ENCODE measurements around the gene B4GALT3.

Gene B4GALT3

DNA sequence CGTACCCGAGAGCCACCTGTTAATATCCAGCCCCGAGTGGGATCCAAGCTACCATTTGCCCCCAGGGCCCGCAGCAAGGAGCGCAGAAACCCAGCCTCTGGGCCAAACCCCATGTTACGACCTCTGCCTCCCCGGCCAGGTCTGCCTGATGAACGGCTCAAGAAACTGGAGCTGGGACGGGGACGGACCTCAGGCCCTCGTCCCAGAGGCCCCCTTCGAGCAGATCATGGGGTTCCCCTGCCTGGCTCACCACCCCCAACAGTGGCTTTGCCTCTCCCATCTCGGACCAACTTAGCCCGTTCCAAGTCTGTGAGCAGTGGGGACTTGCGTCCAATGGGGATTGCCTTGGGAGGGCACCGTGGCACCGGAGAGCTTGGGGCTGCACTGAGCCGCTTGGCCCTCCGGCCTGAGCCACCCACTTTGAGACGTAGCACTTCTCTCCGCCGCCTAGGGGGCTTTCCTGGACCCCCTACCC, 16.6 kb downstream of the B4GALT3 start:
- no peak for DNase-seq

DNA sequence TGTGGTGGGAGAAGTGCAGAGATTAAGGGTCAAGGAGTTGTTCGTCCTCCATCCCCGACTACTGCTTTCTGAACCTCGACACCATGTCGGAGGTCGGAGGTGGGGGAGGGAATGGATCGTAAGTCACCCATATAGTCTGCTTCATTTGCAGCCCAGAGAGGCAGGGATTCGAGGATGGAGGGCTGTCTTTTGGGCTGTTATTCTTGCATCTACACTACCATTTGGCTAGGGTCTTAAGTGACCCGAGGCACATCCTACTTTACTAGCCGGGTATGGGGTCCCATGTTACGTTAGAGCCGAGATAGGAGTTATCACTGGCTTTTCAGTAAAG, 17.4 kb downstream of the B4GALT3 start:
- DNase-seq, result no peak

DNA sequence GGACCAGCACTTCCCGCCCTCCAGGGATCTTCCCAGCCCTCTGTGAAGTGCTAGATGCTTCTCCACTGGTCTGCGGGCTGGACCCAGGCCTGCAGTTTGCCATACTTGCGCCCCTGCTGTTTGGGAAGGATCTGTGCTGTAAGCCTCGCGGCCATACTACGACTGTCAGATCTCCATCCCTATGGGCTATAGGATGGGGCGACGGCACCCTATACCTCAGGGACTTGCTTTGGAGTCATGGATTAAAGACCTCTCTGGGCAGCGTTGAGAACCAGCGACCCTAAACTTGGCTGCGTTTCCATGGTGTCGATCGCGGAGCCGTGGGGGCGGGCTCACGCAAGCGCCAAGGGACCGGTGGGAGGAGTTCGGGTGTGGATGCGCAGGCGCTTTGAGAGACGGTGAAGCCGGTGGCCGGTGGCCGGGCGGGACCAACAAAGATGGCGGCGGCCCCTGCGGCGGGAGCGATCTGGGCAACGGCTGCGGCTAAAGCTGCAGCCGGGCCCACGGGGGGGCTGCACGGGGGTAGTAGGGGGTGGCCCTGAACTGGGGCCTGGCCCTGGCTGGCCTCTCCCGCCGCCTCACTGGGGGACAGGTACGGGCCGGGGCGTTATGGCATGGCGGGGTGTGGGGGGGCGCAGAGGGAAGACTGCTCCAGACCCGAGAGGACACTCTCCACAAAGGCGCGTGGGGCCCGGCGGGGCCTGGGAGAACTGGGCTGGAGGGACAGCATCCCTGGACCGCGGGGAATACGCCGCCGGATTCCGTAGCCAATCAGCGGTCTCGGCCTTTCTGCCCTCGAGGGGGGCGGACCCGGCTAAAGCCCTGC, 18.0 kb downstream of the B4GALT3 start, which contains the start of gene USP21:
USP21 (plus strand) TSS at position 414 of the 826 bp plus-strand sequence. CDS start 1,141 bp downstream, outside the sequence.
- DNase-seq, result peak; percentile 95 to 97

DNA sequence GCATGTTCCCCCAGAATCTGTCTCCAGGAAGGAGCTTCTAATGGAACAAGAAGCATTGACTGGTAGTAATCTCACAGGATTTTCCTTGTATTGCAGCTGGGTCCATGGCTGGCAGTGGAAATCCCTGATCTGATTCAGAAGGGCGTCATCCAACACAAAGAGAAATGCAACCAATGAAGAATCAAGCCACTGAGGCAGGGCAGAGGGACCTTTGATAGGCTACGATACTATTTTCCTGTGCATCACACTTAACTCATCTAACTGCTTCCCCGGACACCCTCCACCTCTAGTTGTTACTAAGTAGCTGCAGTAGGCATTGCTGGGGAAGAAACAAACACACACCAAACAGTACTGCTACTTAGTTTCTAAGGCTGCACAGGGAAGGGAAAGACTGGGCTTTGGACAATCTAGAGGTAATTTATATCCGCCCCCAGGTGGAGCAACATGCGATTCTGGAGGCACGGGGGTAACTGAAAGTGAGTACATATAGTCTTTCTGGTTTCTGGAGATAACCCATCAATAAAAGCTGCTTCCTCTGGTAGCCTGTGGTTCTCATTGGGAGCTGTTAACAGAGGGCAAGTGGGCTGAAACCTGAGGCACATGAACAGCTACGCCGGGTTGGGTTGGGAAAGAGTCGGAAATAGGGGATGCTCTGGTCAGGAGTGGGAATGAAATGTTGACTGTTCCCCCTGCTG, 18.8 kb downstream of the B4GALT3 start:
- DNase-seq, result no peak

DNA sequence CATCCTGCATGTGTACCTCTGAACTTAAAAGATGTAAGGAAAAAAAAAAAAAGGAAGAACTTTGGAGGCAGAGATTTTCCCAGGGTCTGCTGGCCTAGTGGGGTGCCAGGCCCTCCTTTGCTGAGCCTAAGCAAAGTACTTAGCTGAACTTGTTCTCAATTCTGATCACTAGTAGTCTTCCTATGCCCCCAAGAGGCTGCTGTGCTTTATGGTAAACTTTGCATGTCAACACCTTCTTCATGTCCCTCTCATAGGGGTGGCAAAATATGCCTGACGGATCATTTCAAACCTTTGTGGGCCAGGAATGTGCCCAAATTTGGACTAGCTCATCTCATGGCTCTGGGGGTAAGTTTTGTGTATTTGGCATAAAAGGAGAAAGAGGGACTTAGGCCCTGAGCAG, 19.4 kb downstream of the B4GALT3 start:
- DNase-seq, result no peak

DNA sequence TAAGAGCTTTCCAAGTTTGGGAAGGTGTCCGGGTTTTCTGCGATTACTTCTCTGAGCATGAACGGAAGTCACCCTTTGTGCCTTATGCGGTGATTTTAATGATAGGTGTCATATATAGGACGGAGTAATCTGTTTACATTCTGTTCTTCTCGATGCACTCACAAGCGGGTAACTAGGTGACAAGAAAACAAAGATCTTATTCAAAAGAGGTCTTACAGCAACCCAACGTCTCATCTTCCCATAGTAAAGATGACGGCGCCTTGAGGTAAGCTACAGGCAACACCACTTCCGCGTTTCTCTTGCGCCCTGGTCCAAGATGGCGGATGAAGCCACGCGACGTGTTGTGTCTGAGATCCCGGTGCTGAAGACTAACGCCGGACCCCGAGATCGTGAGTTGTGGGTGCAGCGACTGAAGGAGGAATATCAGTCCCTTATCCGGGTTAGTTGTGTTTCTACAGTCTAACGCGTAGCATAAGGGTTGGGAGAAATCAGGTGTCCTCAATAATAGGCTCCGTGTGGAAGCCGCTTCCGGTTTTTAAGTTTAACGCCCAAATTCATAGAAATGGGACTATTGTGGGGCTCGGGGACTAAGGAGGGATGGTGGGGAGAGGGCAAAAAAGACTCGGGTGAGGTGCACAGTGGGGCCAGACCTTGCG, 23.5 kb downstream of the B4GALT3 start, which contains the start of gene UFC1:
UFC1 (plus strand) TSS at position 297 of the 656 bp plus-strand sequence; CDS start at position 317, 20 bp downstream.
- DNase-seq, result peak; percentile 84 to 95

DNA sequence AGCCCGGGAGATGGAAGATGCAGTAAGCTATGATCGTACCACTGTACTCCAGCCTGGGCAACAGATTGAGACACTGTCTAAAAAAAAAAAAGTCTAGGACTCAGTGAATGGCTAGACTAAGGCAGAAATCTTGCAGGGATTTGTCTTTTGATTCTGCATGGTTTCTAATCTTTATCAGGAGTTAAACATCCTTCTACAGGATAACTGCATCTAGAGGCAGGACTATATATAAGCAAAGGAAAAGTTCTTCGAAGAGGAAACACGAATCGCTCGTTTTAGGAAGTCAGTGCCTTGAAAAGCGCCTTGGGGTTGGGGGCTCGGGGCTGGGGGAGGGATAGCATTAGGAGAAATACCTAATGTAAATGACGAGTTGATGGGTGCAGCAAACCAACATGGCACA, 24.1 kb downstream of the B4GALT3 start:
- DNase-seq, result no peak

DNA sequence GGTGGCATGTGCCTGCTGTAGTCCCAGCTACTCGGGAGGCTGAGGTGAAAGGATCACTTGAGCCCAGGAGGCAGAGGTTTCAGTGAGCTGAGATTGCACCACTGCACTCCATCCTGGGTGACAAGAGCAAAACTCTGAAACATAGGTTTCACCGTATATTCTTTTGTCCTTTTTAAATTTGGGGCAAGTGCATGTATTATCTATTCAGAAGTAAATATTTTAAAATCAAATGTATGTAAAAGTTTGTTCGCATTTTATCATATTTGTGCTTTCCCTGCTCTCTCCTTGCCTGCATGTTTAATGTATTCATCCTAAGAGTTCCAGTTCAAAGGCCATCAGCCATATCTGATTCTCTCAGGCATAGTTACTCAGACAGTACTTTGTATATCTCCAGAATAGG, 31.5 kb downstream of the B4GALT3 start:
- DNase-seq, result no peak

DNA sequence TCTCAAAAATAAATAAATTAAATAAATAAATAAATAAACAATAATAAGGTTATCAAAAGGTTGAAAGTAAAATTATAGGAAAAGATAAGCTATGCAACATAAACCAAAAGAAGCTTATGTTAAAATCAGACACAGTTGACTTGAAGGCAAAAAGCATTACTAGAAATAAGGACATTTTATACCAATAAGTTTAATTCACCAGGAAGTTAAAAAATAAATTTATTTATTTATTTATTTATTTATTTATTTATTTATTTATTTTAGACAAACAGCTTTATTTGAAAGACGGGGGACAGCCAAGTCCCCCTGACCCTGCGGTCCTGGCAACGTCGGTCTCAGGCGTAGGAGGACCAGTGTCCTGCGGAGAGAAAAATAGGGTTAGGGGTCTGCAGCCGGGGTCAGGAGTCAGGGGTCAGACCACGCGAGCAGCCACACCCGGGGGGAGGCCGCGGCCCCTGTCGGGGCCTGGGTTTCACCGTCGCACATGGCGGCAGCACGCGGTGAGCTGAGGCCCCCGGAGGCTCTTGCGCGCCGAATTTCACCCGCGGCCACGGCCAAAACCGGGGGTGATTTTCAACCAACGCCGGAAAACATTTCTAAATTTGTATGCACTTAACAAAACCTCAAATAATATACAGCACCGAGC, 36.4 kb downstream of the B4GALT3 start:
- DNase-seq, result no peak

DNA sequence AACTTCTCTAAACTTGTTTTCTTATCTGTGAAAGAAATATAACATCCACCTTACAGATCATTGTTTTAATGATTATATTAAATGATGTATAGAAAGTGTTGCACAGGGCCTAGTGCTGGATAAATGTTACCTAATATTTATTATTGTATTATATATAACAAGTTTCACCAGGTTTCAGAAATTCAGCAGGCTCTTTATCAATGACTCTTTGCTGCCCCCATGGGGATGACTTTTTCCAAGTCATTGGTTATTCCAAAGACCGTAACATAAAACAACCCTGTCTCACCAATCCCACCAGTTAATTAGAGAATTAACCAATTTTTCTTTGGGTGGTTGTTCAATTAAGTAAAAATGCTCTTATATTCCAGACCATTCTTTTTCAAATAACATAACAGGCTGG, 37.5 kb downstream of the B4GALT3 start:
- DNase-seq, result peak; percentile 31 to 50

DNA sequence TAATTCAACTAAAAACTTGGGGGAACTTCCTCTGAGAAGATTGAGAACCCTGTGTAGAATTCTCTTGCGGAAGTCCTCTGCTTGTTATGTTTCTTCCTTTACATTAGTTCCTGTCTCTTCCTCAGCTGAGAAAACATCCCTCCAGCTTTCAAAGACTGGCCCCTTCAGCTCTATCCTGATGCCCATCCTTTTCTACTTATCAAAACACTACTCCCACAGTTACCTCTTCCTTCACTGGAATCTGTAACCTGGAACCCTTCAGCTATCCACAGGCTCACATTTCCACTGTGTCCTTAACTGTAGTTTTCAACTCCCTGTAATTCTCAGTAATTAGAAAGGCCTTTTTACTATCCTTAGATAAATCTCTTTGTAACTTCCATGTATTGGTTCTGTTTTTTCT, 38.9 kb downstream of the B4GALT3 start:
- no peak for DNase-seq

DNA sequence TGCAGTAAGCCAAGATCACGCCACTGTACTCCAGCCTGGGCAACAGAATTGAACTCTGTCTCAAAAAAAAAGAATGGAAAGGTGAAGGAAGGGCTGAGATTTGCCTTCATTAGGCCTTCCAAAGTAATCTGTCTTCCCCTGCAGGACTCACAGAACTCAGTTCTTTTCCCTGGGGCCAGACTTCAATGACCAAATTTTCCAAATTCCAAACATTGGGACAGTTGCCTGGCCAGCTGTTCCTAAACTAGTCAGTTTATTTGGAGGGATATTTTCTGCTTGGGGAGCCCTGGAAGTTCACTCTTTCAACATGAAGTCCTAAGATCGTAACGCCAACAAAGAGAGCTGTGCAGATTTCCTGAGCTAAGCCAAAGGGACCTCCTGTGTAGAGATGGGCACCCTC, 39.4 kb downstream of the B4GALT3 start:
- no peak for DNase-seq

DNA sequence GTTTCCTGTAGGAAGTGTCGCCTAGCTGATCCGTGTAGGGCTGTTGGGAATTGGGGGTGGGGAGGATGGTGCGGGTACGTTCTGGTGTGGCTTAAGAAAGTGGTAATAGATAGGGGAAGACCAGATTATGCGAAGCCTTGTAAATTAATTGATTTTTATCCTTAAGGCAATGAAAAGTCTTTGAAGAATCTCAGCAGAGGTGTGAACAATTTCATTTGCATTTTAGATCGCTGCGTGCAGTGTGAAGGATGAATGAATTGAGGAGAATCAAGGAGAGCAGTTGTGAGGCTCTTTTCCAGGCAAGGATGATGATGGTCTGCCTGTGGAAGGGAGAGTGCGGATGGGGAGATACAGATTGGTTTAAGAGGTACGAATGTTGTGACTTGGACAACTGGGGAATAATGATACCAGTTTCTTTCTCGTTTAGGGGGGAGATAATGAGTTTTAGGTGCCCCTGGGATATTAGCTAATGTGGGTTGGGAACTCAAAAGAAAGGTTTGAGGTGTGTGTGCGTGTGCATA, 44.0 kb downstream of the B4GALT3 start:
- DNase-seq, result peak in 1 of 2 experiments; percentile 61

DNA sequence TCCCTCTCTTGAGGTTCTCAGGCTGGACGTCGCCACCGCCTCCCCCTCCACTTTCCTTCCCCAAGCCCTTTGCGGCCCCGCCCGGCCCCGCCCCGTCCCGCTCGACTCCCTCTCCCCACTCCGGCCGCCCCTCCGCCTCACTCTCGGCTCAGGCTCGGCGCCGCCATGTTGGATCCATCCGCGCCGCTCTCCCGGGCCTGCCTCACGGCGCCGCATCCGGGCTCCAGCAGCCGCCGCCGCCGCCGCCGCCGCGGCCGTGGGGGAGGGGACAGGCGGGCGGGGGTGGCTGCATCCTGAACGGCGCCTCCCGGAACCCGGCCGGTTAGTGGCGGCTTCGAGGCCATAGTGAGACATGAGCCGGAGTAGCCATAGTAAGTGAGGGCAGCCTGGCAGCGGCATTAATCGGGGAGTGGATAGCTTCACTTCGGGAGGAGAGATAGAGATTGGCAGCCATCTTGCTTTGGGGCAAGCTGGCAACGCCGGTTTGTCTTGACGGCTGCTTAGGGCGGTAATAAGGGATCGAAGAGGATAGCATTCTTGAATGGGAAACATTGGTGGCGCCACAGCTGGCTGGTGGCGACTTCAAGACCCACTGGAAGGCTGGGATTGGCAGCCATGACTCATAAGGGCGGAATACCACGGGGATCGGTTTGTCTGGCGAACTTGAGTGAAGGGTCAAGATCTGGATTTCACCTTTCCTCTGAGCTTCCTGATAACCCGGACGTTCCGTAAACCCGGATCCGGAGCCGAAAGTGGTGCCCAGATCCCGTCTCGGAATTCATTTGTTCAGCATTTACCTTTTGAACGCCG, 44.7 kb downstream of the B4GALT3 start, which contains the start of gene DEDD:
DEDD (minus strand) TSS at position 258 of the 810 bp plus-strand sequence. CDS start 8,205 bp downstream, outside the sequence.
- peak; percentile 97 to 98 for DNase-seq

DNA sequence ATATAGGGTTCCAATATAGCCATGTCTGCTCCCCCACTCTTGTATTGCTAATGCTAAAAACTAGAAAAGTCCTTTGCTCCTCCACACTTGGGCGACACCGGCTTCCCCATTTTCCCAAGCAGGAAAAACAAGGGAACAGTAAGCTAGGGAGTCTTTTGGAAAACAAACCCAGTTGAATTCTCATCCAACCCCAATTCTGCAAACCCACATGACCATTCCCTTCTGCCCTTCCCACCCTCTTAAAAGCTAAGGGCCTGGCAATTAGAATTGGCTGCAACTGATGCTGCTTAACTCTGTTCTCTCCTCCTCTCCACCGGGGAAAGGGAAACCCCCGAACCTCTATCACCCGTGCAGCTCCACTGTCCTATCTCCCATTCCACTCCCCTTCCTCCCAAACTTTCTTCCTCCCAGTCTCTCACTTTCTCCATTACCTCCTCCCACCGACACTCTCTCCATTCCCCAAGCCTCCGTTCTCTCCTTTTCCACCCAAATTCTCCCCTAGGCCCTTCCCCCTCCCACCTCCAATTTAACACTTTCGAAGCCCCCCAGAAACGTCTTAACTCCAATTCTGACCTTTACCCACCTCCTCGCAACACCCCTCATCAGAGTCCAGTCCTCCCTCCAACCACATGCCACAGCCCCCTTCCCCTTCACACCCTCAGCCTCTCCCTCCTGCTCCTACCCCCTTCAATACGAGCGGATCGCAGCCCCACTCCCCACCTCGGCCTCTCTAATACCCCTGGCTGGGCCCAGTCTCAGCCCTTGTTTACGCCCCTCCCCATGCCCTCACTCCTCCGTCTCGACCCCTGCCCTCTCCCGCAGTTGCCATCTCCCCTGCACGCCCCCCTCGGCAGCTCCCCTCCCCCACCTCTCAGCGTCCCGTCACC, 45.5 kb downstream of the B4GALT3 start:
- DNase-seq, result no peak

DNA sequence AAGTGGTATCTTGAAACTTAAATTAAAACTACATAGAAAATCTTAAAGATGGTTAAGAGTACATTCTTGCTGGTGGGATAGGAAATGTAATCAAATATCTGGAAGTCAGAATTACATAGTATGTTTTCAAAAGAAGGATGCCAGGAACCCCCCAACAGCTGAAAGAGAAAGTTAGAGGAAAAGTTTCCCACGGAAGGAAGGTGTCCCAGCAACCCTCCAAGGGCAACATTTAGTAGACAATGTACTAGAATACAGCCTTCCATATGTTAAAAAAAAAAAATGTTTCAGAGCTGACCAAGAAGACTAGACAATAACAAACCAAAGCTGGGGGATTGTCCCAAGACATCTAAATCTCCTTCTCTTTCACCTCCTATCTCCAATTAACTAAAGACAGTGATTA, 47.0 kb downstream of the B4GALT3 start:
- DNase-seq, result no peak

DNA sequence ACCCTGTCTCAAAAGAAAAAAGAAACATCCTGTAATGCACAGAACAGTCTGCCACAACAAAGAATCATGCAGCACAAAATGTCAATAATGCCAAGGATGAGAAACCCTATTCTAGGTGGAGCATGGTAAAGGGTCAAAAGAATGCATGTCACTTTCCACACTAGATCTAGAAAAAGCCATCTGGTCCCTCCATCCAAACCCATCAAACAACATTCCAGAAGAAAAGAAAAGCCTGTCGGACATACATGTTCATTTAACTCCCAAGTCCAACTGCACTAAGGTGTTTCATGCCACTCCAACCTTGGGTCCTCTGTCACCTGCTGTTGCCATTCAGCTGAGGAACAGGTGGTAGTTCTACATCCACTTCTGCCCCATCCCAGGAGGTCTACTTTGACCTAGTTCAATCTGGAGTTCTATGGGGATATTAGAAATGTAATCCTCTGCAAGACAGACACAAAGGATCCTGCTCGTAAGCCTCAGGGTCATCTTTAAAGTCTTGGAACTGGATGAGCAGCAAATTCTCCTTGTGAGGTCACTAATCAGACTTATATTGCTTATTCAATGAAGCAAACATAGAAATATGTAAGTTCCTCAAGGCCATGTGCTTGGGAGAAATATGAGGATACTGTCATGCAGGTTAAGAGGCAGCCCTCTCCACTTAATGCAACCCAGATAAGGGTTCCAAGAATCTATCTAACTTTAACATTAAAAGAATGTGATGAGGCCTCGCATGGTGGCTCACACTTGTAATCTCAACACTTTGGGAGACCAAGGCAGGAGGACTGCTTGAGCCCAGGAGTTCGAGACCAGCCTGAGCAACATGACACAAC, 48.5 kb downstream of the B4GALT3 start:
- no peak for DNase-seq

DNA sequence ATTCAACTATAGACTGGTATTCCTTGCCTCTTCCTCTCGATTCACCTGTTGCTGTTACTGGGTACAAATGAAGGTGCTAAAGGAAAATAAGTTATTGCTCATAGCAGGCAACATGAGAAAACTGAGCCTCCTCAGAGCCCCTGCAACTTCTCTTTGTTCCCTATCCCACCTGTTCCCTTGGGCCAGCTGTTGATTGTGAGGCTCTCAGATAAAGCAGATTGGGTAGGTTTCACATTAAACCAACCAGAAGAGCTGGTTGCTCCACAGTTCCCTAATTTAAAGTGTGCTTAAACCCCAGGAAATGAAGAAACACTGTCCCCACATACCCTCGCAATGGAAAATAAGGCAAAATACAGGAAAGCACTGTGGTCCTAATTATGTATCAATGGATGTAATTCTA, 49.7 kb downstream of the B4GALT3 start:
- DNase-seq, result no peak

DNA sequence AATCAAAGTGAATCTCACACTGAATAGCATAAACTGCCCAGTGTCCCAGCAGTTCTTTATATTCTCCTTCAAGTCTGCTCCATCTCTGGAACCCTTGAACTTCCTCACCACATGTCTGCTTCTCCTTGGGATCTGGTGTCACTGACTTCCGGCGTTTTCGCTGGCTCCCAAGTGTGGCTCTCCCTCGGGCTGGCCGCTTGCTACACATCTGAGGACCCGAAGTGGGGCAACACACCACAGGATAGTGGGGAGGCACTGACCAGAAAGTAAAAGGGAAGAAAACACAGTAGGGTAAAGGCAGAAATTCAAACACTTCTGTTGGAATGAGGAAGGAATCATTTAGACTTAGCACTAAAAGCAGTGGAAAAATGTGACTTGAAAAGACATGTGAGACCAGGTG, 54.3 kb downstream of the B4GALT3 start:
- DNase-seq, result no peak

DNA sequence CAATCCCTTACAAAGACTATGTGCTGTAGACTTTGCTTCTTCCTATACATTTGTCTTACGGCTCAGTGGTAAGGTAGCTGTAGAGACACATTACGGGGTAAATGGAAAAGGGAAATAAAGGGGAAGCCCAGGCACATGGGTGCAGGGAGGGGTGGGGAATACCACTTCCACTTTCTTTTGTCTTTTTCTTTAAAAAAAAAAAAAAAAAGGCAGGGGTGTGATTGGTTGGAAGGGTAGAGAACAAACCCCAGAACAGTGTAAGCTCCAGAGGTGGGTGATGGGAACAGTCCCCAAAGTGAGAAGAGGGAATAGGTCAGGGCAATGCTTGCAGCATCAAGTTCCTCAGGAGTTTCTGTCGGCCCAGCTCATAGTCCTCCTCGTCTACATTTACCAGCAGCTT, 55.5 kb downstream of the B4GALT3 start:
- no peak for DNase-seq

All from NCI-H2081 (cell line).